IMR-90 (cell line): ENCODE results near the gene SLC1A7. TPM values are rescaled to one million over a fixed set of nuclear protein-coding genes. Genes with fewer than 3 reads are reported as not detected.

Experiments used
- ATAC-seq: fragments of 200-7000 bp; cut with Tn5 transposase; 2 replicates; pipeline ENCODE4 v1.9.1; 2020; ENCODE audit warnings: low read depth, mild to moderate bottlenecking, moderate library complexity
- BruUV-seq: library from RNA; stranded (reverse); fragments of 400-500 nt; replicated peaks from 2 replicates; lab custom pipeline; 2021; lab: Mats Ljungman, UMichigan
- CTCF ChIA-PET: fragments of 300-600 bp; formaldehyde crosslinking; extraction: SDS; loops from one replicate; lab custom pipeline; 2021; ENCODE audit warnings: antibody characterized with exemption; lab: Yijun Ruan, JAX
- POLR2A ChIA-PET: fragments of 300-600 bp; sonication (Branson Sonifier 250); formaldehyde crosslinking; loops from one replicate; lab custom pipeline; 2022; ENCODE audit warnings: antibody characterized with exemption; ENCODE audit not compliant: unreplicated experiment; lab: Charles Lee
- DNase-seq: peaks from one replicate; pipeline ENCODE4 v3.0.0; 2013
- H2AFZ ChIP-seq: replicated peaks from 2 replicates; pipeline ENCODE3; 2013; ENCODE audit warnings: low read length, mild to moderate bottlenecking; ENCODE audit not compliant: poor library complexity
- H2AK5ac ChIP-seq: 2 replicates; pipeline ENCODE4 v1.6.1; 2013; ENCODE audit warnings: low read depth, low read length, inconsistent platforms
- H2AK9ac ChIP-seq: replicated peaks from 2 replicates; pipeline ENCODE3; 2013; ENCODE audit warnings: mild to moderate bottlenecking, low read depth, low read length, moderate library complexity; ENCODE audit not compliant: poor library complexity
- H2BK120ac ChIP-seq: 2 replicates; pipeline ENCODE4 v1.6.1; 2013; ENCODE audit warnings: low read depth, low read length, inconsistent platforms
- H2BK15ac ChIP-seq: 3 replicates; pipeline ENCODE4 v1.6.1; 2013; ENCODE audit warnings: low read depth, low read length, inconsistent platforms
- H2BK20ac ChIP-seq: 2 replicates; pipeline ENCODE4 v1.6.1; 2013; ENCODE audit warnings: low read depth, mild to moderate bottlenecking, inconsistent platforms, low read length, moderate library complexity
- H2BK5ac ChIP-seq: 2 replicates; pipeline ENCODE4 v1.6.1; 2013; ENCODE audit warnings: mild to moderate bottlenecking, low read depth, low read length, inconsistent platforms; ENCODE audit not compliant: poor library complexity, severe bottlenecking
- H3K14ac ChIP-seq: replicated peaks from 2 replicates; pipeline ENCODE4 v1.6.1; 2013; ENCODE audit warnings: low read depth, low read length, inconsistent platforms
- H3K18ac ChIP-seq: 2 replicates; pipeline ENCODE4 v1.6.1; 2013; ENCODE audit warnings: low read depth, low read length, control low read depth
- H3K23ac ChIP-seq: 2 replicates; pipeline ENCODE4 v1.6.1; 2013; ENCODE audit warnings: low read depth, low read length, inconsistent platforms
- H3K27ac ChIP-seq: 2 replicates; pipeline ENCODE4 v1.5.1; 2013; ENCODE audit warnings: mild to moderate bottlenecking, control low read depth, low read length; ENCODE audit not compliant: insufficient read depth
- H3K27me3 ChIP-seq: 2 replicates; pipeline ENCODE4 v1.6.1; 2013; ENCODE audit warnings: low read length; ENCODE audit not compliant: control insufficient read depth, insufficient read depth
- H3K36me3 ChIP-seq: 2 replicates; pipeline ENCODE4 v1.6.1; 2013; ENCODE audit warnings: low read length, mixed read lengths; ENCODE audit not compliant: control insufficient read depth, insufficient read depth
- H3K4ac ChIP-seq: 2 replicates; pipeline ENCODE4 v1.6.1; 2013; ENCODE audit warnings: low read depth, low read length, inconsistent platforms
- H3K4me1 ChIP-seq: 2 replicates; pipeline ENCODE4 v1.6.1; 2013; ENCODE audit warnings: low read length, mixed read lengths; ENCODE audit not compliant: control insufficient read depth, insufficient read depth
- H3K4me2 ChIP-seq: 2 replicates; pipeline ENCODE4 v1.6.1; 2013; ENCODE audit warnings: low read depth, mild to moderate bottlenecking, control low read depth, low read length, moderate library complexity
- H3K4me3 ChIP-seq: 2 replicates; pipeline ENCODE4 v1.5.1; 2013; ENCODE audit warnings: low read depth, mild to moderate bottlenecking, control low read depth, low read length, moderate library complexity; ENCODE audit not compliant: insufficient read depth
- H3K56ac ChIP-seq: 2 replicates; pipeline ENCODE4 v1.6.1; 2013; ENCODE audit warnings: low read length, inconsistent platforms; ENCODE audit not compliant: insufficient read depth; ENCODE audit errors: extremely low read depth
- H3K79me1 ChIP-seq, 2 experiments: 2 replicates each; pipeline ENCODE4 v1.6.1; 2013; ENCODE audit warnings: low read length in 2 of 2, inconsistent platforms in 1 of 2, low read depth in 1 of 2
- H3K9ac ChIP-seq: 2 replicates; pipeline ENCODE4 v1.6.1; 2013; ENCODE audit warnings: low read depth, low read length, control low read depth
- H3K9me1 ChIP-seq: 2 replicates; pipeline ENCODE4 v1.6.1; 2013; ENCODE audit warnings: low read length, inconsistent platforms; ENCODE audit not compliant: insufficient read depth
- H3K9me3 ChIP-seq: 2 replicates; pipeline ENCODE4 v1.6.1; 2013; ENCODE audit warnings: low read length; ENCODE audit not compliant: control insufficient read depth, insufficient read depth
- H4K20me1 ChIP-seq: 2 replicates; pipeline ENCODE4 v1.6.1; 2013; ENCODE audit warnings: low read length, inconsistent platforms; ENCODE audit not compliant: insufficient read depth
- H4K5ac ChIP-seq: 2 replicates; pipeline ENCODE4 v1.6.1; 2013; ENCODE audit warnings: mild to moderate bottlenecking, low read depth, low read length, control low read depth
- H4K8ac ChIP-seq, 2 experiments: 2 replicates each; pipeline ENCODE4 v1.6.1; 2013; ENCODE audit warnings: low read depth in 2 of 2, low read length in 2 of 2, control low read depth in 1 of 2, inconsistent platforms in 1 of 2
- H4K91ac ChIP-seq: 2 replicates; pipeline ENCODE4 v1.6.1; 2013; ENCODE audit warnings: low read depth, low read length, inconsistent platforms; ENCODE audit not compliant: insufficient read depth
- BHLHE40 ChIP-seq: fragments of 150-350 bp; IDR thresholded peaks from 2 replicates; pipeline ENCODE4 v1.6.1; 2016; ENCODE audit warnings: mild to moderate bottlenecking, low read depth, low read length
- CEBPB ChIP-seq: IDR thresholded peaks from 2 replicates; pipeline ENCODE4 v1.6.1; 2012; ENCODE audit warnings: low read depth, low read length, improper control_type of control experiment
- CHD1 ChIP-seq: IDR thresholded peaks from 2 replicates; pipeline ENCODE4 v1.6.1; 2012; ENCODE audit warnings: low read depth, low read length, improper control_type of control experiment
- CTCF ChIP-seq: conservative IDR thresholded peaks from 2 replicates; pipeline ENCODE4 v1.5.1; 2012; ENCODE audit warnings: mild to moderate bottlenecking, low read depth, low read length, improper control_type of control experiment
- FOS ChIP-seq: fragments of 150-350 bp; IDR thresholded peaks from 2 replicates; pipeline ENCODE4 v1.6.1; 2016; ENCODE audit warnings: low read depth, low read length
- MAFK ChIP-seq: IDR thresholded peaks from 2 replicates; pipeline ENCODE4 v1.6.1; 2012; ENCODE audit warnings: low read depth, low read length, improper control_type of control experiment
- MAZ ChIP-seq: IDR thresholded peaks from 2 replicates; pipeline ENCODE4 v1.6.1; 2012; ENCODE audit warnings: low read depth, mild to moderate bottlenecking, low read length, improper control_type of control experiment, moderate library complexity, borderline replicate concordance
- MXI1 ChIP-seq: IDR thresholded peaks from 2 replicates; pipeline ENCODE4 v1.6.1; 2012; ENCODE audit warnings: low read depth, mild to moderate bottlenecking, low read length, moderate library complexity, borderline replicate concordance
- NFE2L2 ChIP-seq: fragments of 150-350 bp; IDR thresholded peaks from 2 replicates; pipeline ENCODE4 v1.6.1; 2016; ENCODE audit warnings: low read depth, mild to moderate bottlenecking, low read length
- POLR2A ChIP-seq: IDR thresholded peaks from 2 replicates; pipeline ENCODE4 v1.6.1; 2012; ENCODE audit warnings: mild to moderate bottlenecking, low read depth, low read length
- RAD21 ChIP-seq: IDR thresholded peaks from 2 replicates; pipeline ENCODE4 v1.6.1; 2012; ENCODE audit warnings: low read length, improper control_type of control experiment
- RCOR1 ChIP-seq: IDR thresholded peaks from 2 replicates; pipeline ENCODE4 v1.6.1; 2012; ENCODE audit warnings: mild to moderate bottlenecking, low read length, improper control_type of control experiment; ENCODE audit not compliant: insufficient replicate concordance
- RFX5 ChIP-seq: IDR thresholded peaks from 2 replicates; pipeline ENCODE4 v1.8.0; 2012; ENCODE audit warnings: low read depth, mild to moderate bottlenecking, low read length, moderate library complexity
- SMC3 ChIP-seq: fragments of 150-350 bp; IDR thresholded peaks from 2 replicates; pipeline ENCODE4 v1.6.1; 2016; ENCODE audit warnings: low read depth, mild to moderate bottlenecking, antibody characterized with exemption, low read length, moderate library complexity
- USF2 ChIP-seq: fragments of 150-350 bp; IDR thresholded peaks from 2 replicates; pipeline ENCODE4 v1.6.1; 2017; ENCODE audit warnings: mild to moderate bottlenecking, antibody characterized with exemption, low read length, low read depth
- WGBS, 2 experiments: methylation state at CpG; one replicate each; pipeline versions ENCODE4 v1.1.5 to v1.1.7; 2013; ENCODE audit warnings: missing lambda C conversion rate in 2 of 2; ENCODE audit not compliant: insufficient read length in 1 of 2; ENCODE audit errors: extremely low coverage in 2 of 2; 5-methylcytosine and 5-hydroxymethylcytosine counted together
- dilution Hi-C: fragments of 300-500 bp; cut with HindIII; formaldehyde crosslinking; loops from one replicate; pipeline ENCODE4 v1.14.3; 2018; ENCODE audit warnings: low sequenced_read_pairs; ENCODE audit not compliant: unreplicated experiment
- in situ Hi-C: fragments of 300-500 bp; cut with MboI; formaldehyde crosslinking; loops from 3 replicates; pipeline ENCODE4 v1.14.3; 2019; ENCODE audit warnings: low sequenced_read_pairs, inconsistent platforms, mixed read lengths
- intact Hi-C: fragments of 100-400 bp; cut with micrococcal nuclease; formaldehyde crosslinking; loops from 2 replicates; pipeline ENCODE4 v1.10.0; 2022
- polyA plus RNA-seq, 3 experiments: library from polyadenylated mRNA; depleted of rRNA; stranded (reverse); fragments of >200 nt; gene quantifications; 2 replicates each; pipeline ENCODE4 v1.2.3, GENCODE V29; 2012; ENCODE audit warnings: low replicate concordance in 1 of 3
- total RNA-seq: library from RNA; depleted of rRNA; stranded (reverse); fragments of >200 nt; gene quantifications from 2 replicates; pipeline ENCODE4 v1.2.3, GENCODE V29; 2012

The SLC1A7 gene
- total and polyA plus RNA-seq, 2 of the 4 experiments (the other 2 are of a cell fraction): 0.05 TPM; not detected in 1

GRCh38 chr1:53112271-53112774, 30.1 kb downstream of the SLC1A7 start:
- Histone ChIP-seq H2BK20ac (peak overlapping the region; percentile 99), H2BK5ac (peak overlapping the region; percentile 88), H3K4me1 (peaks cover 45% of the 10 kb centered on the region), H3K27ac (peak overlapping the region; percentile 84), H2BK120ac (peak overlapping the region; percentile 96), H4K91ac (peak overlapping the region; percentile 99), H3K4me2 (no peak overlapping the region), H2BK15ac (peak overlapping the region; percentile 83; the same call in 2 of the 3 replicates), H4K8ac (peak overlapping the region; percentile 82 to 94; a peak in 2 of 4 replicates), H3K18ac (peak overlapping the region; percentile 80), H2AK9ac (peak overlapping the region; percentile 66), H3K4ac (peak overlapping the region; percentile 98), H3K9me1 (peaks cover 52% of the 10 kb centered on the region), H3K79me1 (peaks cover 0 to 3% of the 10 kb centered on the region in 2 experiments; a peak in 1 of 4 replicates), H3K4me3 (no peak overlapping the region), H3K56ac (peak overlapping the region; percentile 85; the same call in 1 of the 2 replicates), H3K36me3 (no peaks in the 10 kb centered on the region), H3K9me3 (peaks cover 17% of the 10 kb centered on the region), H3K27me3 (no peaks in the 10 kb centered on the region), H2AK5ac (peak overlapping the region; percentile 99), H4K5ac (peak overlapping the region; percentile 87; the same call in 1 of the 2 replicates), H3K23ac (peak overlapping the region; percentile 54; the same call in 1 of the 2 replicates), H4K20me1 (no peaks in the 10 kb centered on the region), H3K9ac (no peak overlapping the region), H2AFZ (peak overlapping the region; percentile 16), H3K14ac (peak overlapping the region; percentile 87)
- ChIA-PET CTCF (interaction anchor here (1.1 to 1.2 kb wide), 2 partner anchors 22 to 70 kb away, joined by 3 read pairs; no protein-coding TSS in a partner anchor), POLR2A (no interaction called here)
- in situ Hi-C loops: no loop called here
- WGBS, 2 experiments: no CpG with 5 or more reads among the region's 2 CpGs
- intact Hi-C loops: no loop called here
- dilution Hi-C loops: no loop called here
- TF ChIP-seq RAD21 (0 out of 2 replicates have a peak, but pooled peaks have one; percentile 5), POLR2A (no peak), SMC3 (no peak), CEBPB (no peak), NFE2L2 (no peak), BHLHE40 (no peak), MAFK (no peak), FOS (peak; percentile 14; the same call in 1 of the 2 replicates), CHD1 (no peak), MAZ (peak; percentile 54; the same call in 1 of the 2 replicates), RCOR1 (peak; percentile 97), MXI1 (no peak), USF2 (no peak; the same call in 1 of the 2 replicates), CTCF (no peak), RFX5 (no peak)
- ATAC-seq (peak; percentile 24), DNase-seq (peak; percentile 87)
- BruUV-seq: no TSS peak
